Measurements from ENCODE around the gene NDUFA1.
"Not testable (repeated sequence)": the region's sequence is repeated elsewhere in the genome, so short reads cannot be mapped to it uniquely, and the experiment has no call there.

Gene NDUFA1

GRCh38 chrX:119916310-119916709, 44.7 kb downstream of the NDUFA1 start:
- DNase-seq = no peak

- DNase-seq = no peak
Observed at GRCh38 chrX:119917877-119918276, 46.2 kb downstream of the NDUFA1 start.

- no peak for DNase-seq
Observed at GRCh38 chrX:119919835-119920585, 48.4 kb downstream of the NDUFA1 start.

GRCh38 chrX:119922391-119922790, 50.8 kb downstream of the NDUFA1 start:
- not testable (repeated sequence) for DNase-seq

All from CD4-positive, alpha-beta T cell treated with Interferon alpha-2 for 1 hour (primary cell).